NCI-H1092 treated with DMSO at 0.1 percent for 48 hours (cell line): Measurements from ENCODE around the gene HCLS1.
"Not testable (repeated sequence)": the region's sequence is repeated elsewhere in the genome, so short reads cannot be mapped to it uniquely, and the experiment has no call there.

Experiments used
- DNase-seq: peaks from one replicate; lab custom pipeline; 2025; lab: John Stamatoyannopoulos, UW

Gene HCLS1

GRCh38 chr3:121660356-121661171 lies at the start of gene HCLS1:
HCLS1 (minus strand) TSS chr3:121660903; CDS start chr3:121658347, 2,556 bp downstream.
- no peak for DNase-seq

- no peak for DNase-seq
Observed at GRCh38 chr3:121710347-121710746, 49.6 kb upstream of the HCLS1 start.

- DNase-seq: no peak
Observed at GRCh38 chr3:121707531-121708273, 47.0 kb upstream of the HCLS1 start.

GRCh38 chr3:121705541-121705940 lies 44.8 kb upstream of the HCLS1 start:
- DNase-seq: no peak

GRCh38 chr3:121703973-121704372 lies 43.3 kb upstream of the HCLS1 start:
- DNase-seq: no peak

- DNase-seq: no peak
Observed at GRCh38 chr3:121698901-121699300, 38.2 kb upstream of the HCLS1 start.

GRCh38 chr3:121698476-121698875 lies 37.8 kb upstream of the HCLS1 start:
- no peak for DNase-seq

- DNase-seq: no peak
Observed at GRCh38 chr3:121696186-121696585, 35.5 kb upstream of the HCLS1 start.

GRCh38 chr3:121692010-121692699 lies 31.5 kb upstream of the HCLS1 start:
- no peak for DNase-seq

- DNase-seq: no peak
Observed at GRCh38 chr3:121690777-121691405, 30.2 kb upstream of the HCLS1 start.

GRCh38 chr3:121688747-121689146 lies 28.0 kb upstream of the HCLS1 start:
- DNase-seq: not testable (repeated sequence)

- DNase-seq: no peak
Observed at GRCh38 chr3:121681792-121682191, 21.1 kb upstream of the HCLS1 start.

- no peak for DNase-seq
Observed at GRCh38 chr3:121677141-121677540, 16.4 kb upstream of the HCLS1 start.

- no peak for DNase-seq
Observed at GRCh38 chr3:121670676-121671075, 10.0 kb upstream of the HCLS1 start.

GRCh38 chr3:121667333-121667732 lies 6.6 kb upstream of the HCLS1 start:
- DNase-seq: no peak

GRCh38 chr3:121665488-121665887 lies 4.8 kb upstream of the HCLS1 start:
- no peak for DNase-seq

- DNase-seq: no peak
Observed at GRCh38 chr3:121663171-121663847, 2.6 kb upstream of the HCLS1 start.

- no peak for DNase-seq
Observed at GRCh38 chr3:121662742-121663141, 2.0 kb upstream of the HCLS1 start.

- DNase-seq: no peak
Observed at GRCh38 chr3:121661376-121661775, 673 bp upstream of the HCLS1 start.

- no peak for DNase-seq
Observed at GRCh38 chr3:121659586-121659985, 1.1 kb downstream of the HCLS1 start.

GRCh38 chr3:121658716-121659435 lies 1.8 kb downstream of the HCLS1 start:
- DNase-seq: no peak
